ENCODE measurements around the gene HDGFL2. TPM values are rescaled to one million over a fixed set of nuclear protein-coding genes. Genes with fewer than 3 reads are reported as not detected.
A peak's percentile ranks its signal among the peaks of the same experiment; 100 is the strongest.

The HDGFL2 gene
- total RNA-seq, 1 donor, result 60.9 TPM

DNA sequence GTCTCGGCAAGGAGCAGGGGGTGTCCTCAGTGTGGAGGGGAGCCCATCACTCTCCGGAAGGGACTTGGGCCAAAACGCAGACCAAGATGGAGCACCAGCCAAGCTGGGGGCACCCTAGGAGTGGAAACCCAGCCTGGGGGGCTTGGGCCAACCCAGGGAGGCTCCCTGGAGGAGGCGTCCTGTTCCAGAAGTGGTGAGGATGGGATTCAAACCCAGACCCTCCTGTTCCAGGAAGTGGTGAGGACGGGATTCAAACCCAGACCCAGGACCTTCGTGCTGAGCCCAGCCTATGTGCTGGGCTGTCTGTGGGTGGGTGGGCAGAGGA lies 47.0 kb downstream of the HDGFL2 start:
- no peak overlapping the region for H3K4me3 ChIP-seq (ENCODE audit: low read depth, low read length)
- TF ChIP-seq, protein P1, sequence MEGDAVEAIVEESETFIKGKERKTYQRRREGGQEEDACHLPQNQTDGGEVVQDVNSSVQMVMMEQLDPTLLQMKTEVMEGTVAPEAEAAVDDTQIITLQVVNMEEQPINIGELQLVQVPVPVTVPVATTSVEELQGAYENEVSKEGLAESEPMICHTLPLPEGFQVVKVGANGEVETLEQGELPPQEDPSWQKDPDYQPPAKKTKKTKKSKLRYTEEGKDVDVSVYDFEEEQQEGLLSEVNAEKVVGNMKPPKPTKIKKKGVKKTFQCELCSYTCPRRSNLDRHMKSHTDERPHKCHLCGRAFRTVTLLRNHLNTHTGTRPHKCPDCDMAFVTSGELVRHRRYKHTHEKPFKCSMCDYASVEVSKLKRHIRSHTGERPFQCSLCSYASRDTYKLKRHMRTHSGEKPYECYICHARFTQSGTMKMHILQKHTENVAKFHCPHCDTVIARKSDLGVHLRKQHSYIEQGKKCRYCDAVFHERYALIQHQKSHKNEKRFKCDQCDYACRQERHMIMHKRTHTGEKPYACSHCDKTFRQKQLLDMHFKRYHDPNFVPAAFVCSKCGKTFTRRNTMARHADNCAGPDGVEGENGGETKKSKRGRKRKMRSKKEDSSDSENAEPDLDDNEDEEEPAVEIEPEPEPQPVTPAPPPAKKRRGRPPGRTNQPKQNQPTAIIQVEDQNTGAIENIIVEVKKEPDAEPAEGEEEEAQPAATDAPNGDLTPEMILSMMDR (IDR thresholded peaks at IDR 0.05; ENCODE audit: insufficient read depth, low read depth, low read length), result no peak
- no peak for DNase-seq (ENCODE audit: low read depth)

DNA sequence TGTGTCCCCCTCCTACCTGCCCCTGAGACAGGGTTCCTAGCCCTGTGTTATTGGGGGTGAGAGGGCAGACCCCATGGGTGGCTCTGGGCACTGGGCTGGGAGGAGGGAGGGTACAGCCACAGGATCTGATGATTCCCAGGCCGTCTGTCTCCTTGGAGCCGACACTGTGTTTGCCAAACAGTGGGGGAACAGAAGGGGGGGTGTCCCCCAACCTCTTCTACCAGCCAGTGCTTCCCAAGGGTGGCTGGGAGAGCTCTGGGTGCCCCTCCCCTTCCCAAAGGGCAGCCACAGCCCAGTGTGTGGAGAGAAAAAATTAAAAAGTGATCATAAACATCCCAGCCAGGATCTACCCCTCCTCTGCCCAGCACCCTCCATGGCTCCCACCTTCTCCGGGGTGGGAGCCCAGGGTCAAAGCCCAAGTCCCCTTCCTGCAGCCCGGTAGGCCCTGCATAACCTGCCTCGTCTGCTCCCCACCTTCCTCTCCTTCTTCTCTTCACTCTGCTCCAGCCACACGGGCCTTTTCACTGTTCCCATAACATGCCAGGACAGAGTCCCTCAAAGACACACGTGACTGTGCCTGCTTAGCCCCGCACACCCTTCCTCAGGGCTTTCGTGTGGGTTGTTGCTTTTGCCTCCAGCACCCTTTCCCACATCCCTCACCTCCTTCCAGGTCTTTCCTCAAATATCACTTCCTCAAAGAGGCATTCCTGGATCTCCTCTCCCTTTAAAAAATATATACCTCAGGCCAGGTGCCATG lies 47.6 kb downstream of the HDGFL2 start:
- TF ChIP-seq, protein P1 (IDR thresholded peaks at IDR 0.05; ENCODE audit: insufficient read depth, low read depth, low read length), result no peak
- DNase-seq (ENCODE audit: low read depth), result no peak
- H3K4me3 ChIP-seq (ENCODE audit: low read depth, low read length), result no peak overlapping the region

DNA sequence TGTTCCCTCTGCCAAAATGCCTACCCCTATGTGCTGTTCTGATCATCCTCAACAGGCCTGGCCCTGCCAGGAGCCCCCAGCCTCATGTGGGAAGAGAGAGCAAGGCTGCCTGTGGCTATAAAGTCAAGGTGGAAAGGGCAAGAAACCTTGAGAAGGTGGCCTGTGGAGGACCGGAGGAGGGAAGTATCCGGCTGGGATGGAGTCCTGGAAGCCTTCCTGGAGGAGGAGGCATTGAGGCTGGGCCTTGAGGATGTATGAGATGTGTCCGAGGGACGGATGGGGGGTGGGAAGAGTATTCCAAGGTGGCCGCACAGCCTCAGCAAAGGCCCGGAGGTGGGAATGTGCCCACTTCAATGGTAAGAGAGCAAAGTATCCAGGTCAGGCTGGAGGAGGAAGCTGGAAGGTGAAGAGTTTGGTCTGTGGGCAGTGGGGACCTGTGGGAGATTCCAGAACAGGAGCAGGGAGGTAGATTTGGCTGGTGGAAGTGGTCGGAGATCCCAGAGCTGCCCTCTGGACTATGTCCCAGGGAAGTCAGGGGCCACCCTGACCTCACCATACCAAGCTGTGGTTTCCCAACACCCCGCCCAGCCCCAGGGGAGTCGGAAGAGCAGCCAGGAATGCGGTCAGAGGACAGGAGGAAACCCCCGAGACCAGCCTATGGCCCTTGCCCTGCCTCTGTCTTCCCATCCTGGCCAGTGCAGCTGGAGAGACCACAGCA lies 49.2 kb downstream of the HDGFL2 start:
- TF ChIP-seq, protein P1 (IDR thresholded peaks at IDR 0.05; ENCODE audit: insufficient read depth, low read depth, low read length), result no peak
- H3K4me3 ChIP-seq (ENCODE audit: low read depth, low read length), result no peak overlapping the region
- peak; percentile 19 for DNase-seq (ENCODE audit: low read depth)

DNA sequence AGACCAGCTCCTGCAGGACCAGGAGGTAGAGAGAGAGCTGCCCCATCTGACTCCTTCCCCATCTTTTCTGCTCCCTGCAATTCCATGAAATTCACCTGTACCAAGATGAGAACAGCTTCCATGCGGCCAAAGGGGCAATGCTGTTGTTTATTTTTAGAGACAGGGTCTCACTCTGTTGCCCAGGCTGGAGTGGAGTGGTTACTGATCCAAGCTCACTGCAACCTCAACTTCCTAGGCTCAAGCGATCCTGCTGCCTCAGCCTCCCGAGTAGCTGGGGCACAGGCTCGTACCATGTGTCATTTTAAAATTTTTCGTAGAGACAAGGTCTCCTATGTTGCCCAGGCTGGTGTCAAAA lies 49.8 kb downstream of the HDGFL2 start:
- H3K4me3 ChIP-seq (ENCODE audit: low read depth, low read length), result no peak overlapping the region
- DNase-seq (ENCODE audit: low read depth), result no peak
- TF ChIP-seq, protein P1 (IDR thresholded peaks at IDR 0.05; ENCODE audit: insufficient read depth, low read depth, low read length), result no peak

DNA sequence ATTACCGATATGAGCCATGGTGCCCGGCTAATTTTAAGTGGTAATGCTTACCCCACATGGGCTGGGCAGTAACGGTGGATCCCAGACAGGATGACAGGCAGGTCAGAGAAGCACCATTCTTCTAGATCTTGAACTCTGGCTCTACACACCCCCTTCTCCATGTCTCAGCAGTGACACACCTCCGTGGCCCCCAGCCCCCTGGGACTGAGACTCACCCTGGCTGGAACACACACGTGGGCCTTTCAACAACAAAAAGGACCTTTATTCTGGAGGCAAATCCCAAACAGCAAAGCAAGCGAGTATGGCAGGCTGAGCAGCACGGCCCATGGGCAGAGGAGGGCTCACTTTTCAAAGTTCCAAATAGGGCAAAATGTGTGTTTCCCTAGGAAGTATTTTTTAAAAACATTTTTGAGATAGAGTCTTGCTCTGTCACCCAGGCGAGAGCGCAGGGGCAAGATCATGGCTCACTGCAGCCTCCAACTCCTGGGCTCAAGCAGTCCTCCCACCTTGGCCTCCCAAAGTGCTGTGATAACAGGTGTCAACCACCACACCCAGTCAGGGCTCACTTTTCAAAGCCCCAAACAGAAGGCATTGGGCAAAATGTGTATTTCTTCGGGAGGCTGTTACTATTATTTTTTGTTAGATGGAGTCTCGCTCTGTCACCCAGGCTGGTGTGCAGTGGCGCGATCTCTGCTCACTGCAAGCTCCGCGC lies 50.4 kb downstream of the HDGFL2 start:
- TF ChIP-seq, protein P1 (IDR thresholded peaks at IDR 0.05; ENCODE audit: insufficient read depth, low read depth, low read length), result no peak
- DNase-seq (ENCODE audit: low read depth), result no peak
- H3K4me3 ChIP-seq (ENCODE audit: low read depth, low read length), result no peak overlapping the region

DNA sequence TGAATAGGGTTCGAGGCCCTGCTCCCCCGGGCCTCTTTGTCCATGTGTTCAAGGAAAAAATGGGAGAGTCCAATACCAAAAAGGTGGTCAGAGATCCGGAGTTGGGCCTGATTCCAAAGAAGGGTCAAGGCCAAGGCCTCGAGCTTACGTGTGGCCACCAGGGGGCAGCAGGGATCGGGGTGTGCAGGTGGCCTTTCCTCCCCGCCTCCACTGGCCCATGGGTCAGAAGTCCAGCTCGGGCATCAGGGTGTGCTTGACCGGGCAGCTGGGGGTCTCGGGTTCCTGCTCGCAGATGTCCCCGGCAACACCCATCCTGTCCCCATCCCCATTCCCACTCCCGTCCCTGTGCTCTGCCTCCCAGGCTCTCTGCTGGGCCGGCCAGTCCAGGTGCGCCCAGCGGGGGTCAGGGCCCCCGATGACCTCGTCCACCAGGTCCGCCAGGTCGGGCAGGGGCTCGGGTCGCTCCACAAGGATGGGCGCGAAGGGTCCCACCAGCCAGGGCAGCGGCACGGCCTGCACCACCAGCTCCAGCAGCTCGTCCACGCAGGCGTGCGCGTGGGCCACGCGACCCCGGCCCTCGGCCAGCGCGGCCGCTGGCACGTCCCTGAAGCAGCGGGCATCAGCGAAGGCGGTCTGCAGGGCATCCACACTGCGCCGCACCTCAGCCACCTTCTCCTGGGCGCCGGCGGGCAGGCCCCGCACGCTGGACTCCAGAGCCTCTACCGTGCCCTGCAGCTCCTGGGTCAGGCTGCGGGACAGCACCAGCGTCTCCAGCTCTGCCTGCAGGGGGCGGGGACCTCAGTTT lies 51.4 kb downstream of the HDGFL2 start:
- TF ChIP-seq, protein P1 (IDR thresholded peaks at IDR 0.05; ENCODE audit: insufficient read depth, low read depth, low read length), result peak; percentile 78
- DNase-seq (ENCODE audit: low read depth), result peak; percentile 38
- no peak overlapping the region for H3K4me3 ChIP-seq (ENCODE audit: low read depth, low read length)

Data from fibroblast of villous mesenchyme (primary cell).